Trophoblast cell (in vitro differentiated cells and primary cell): ENCODE measurements around the gene KCNQ4.
A peak's percentile ranks its signal among the peaks of the same experiment; 100 is the strongest.

Source experiments
- DNase-seq, 2 donors: peaks; one replicate each; pipeline ENCODE4 v3.0.0-alpha.2; 2016
- H2AFZ ChIP-seq: 2 replicates; pipeline ENCODE4 v1.6.1; 2013; ENCODE audit warnings: low read length, moderate library complexity, mild to moderate bottlenecking; ENCODE audit not compliant: insufficient read depth, poor library complexity
- H2AK5ac ChIP-seq: 2 replicates; pipeline ENCODE4 v1.6.1; 2013; ENCODE audit warnings: mild to moderate bottlenecking, low read length
- H2BK120ac ChIP-seq: 2 replicates; pipeline ENCODE4 v1.6.1; 2013; ENCODE audit warnings: low read length, mild to moderate bottlenecking, moderate library complexity; ENCODE audit not compliant: insufficient read depth, poor library complexity
- H2BK12ac ChIP-seq: 2 replicates; pipeline ENCODE4 v1.6.1; 2013; ENCODE audit warnings: mild to moderate bottlenecking, low read length, moderate library complexity
- H2BK5ac ChIP-seq: 2 replicates; pipeline ENCODE4 v1.6.1; 2013; ENCODE audit warnings: low read length, low read depth, moderate library complexity, mild to moderate bottlenecking; ENCODE audit not compliant: poor library complexity
- H3K14ac ChIP-seq: 2 replicates; pipeline ENCODE4 v1.6.1; 2013; ENCODE audit warnings: mild to moderate bottlenecking, low read length
- H3K18ac ChIP-seq: 2 replicates; pipeline ENCODE4 v1.6.1; 2013; ENCODE audit warnings: mild to moderate bottlenecking, low read length
- H3K23ac ChIP-seq: 2 replicates; pipeline ENCODE4 v1.6.1; 2013; ENCODE audit warnings: low read length
- H3K27ac ChIP-seq: 2 replicates; pipeline ENCODE4 v1.5.1; 2013; ENCODE audit warnings: low read depth, mild to moderate bottlenecking, inconsistent platforms, low read length, moderate library complexity
- H3K27me3 ChIP-seq: 2 replicates; pipeline ENCODE4 v1.6.1; 2013; ENCODE audit warnings: inconsistent platforms, mild to moderate bottlenecking, low read length, moderate library complexity; ENCODE audit not compliant: insufficient read depth
- H3K36me3 ChIP-seq, 2 experiments: 1 replicate in 1 of 2; 2 replicates in 1 of 2; pipeline ENCODE4 v1.6.1; 2013; ENCODE audit warnings: low read length in 2 of 2, mild to moderate bottlenecking in 2 of 2, moderate library complexity in 1 of 2; ENCODE audit not compliant: insufficient read depth in 2 of 2, control insufficient read depth in 1 of 2
- H3K4ac ChIP-seq: 2 replicates; pipeline ENCODE4 v1.6.1; 2013; ENCODE audit warnings: low read depth, mild to moderate bottlenecking, low read length, moderate library complexity
- H3K4me1 ChIP-seq, 2 experiments: 1 replicate in 1 of 2; 2 replicates in 1 of 2; pipeline ENCODE4 v1.6.1; 2013; ENCODE audit warnings: low read length in 2 of 2, mild to moderate bottlenecking in 2 of 2, moderate library complexity in 1 of 2; ENCODE audit not compliant: insufficient read depth in 2 of 2, control insufficient read depth in 1 of 2
- H3K4me2 ChIP-seq: 2 replicates; pipeline ENCODE4 v1.6.1; 2013; ENCODE audit warnings: inconsistent platforms, mild to moderate bottlenecking, low read length, moderate library complexity
- H3K4me3 ChIP-seq: 2 replicates; pipeline ENCODE4 v1.5.1; 2013; ENCODE audit warnings: mild to moderate bottlenecking, low read depth, low read length, inconsistent platforms
- H3K79me1 ChIP-seq: one replicate; pipeline ENCODE4 v1.6.1; 2013; ENCODE audit warnings: low read length
- H3K79me2 ChIP-seq: 2 replicates; pipeline ENCODE4 v1.6.1; 2013; ENCODE audit warnings: low read length, mild to moderate bottlenecking; ENCODE audit not compliant: control insufficient read depth, insufficient read depth, poor library complexity
- H3K9ac ChIP-seq: 2 replicates; pipeline ENCODE4 v1.6.1; 2013; ENCODE audit warnings: mild to moderate bottlenecking, low read length
- H3K9me3 ChIP-seq: 2 replicates; pipeline ENCODE4 v1.6.1; 2013; ENCODE audit warnings: low read depth, mild to moderate bottlenecking, control low read depth, inconsistent platforms, low read length; ENCODE audit not compliant: insufficient read depth
- H4K12ac ChIP-seq: 2 replicates; pipeline ENCODE4 v1.6.1; 2013; ENCODE audit warnings: low read depth, mild to moderate bottlenecking, low read length, moderate library complexity
- H4K8ac ChIP-seq: 2 replicates; pipeline ENCODE4 v1.6.1; 2013; ENCODE audit warnings: low read depth, mild to moderate bottlenecking, low read length, moderate library complexity
- H4K91ac ChIP-seq: one replicate; pipeline ENCODE4 v1.6.1; 2013; ENCODE audit warnings: low read depth, mild to moderate bottlenecking, low read length, moderate library complexity
- WGBS: extraction: QIAGEN DNeasy Blood & Tissue Kit; methylation state at CpG from one replicate; pipeline ENCODE4 v1.1.7; 2013; ENCODE audit warnings: missing lambda C conversion rate; ENCODE audit not compliant: insufficient read length, insufficient coverage; ENCODE audit errors: extremely low coverage; 5-methylcytosine and 5-hydroxymethylcytosine counted together

KCNQ4 gene

DNA sequence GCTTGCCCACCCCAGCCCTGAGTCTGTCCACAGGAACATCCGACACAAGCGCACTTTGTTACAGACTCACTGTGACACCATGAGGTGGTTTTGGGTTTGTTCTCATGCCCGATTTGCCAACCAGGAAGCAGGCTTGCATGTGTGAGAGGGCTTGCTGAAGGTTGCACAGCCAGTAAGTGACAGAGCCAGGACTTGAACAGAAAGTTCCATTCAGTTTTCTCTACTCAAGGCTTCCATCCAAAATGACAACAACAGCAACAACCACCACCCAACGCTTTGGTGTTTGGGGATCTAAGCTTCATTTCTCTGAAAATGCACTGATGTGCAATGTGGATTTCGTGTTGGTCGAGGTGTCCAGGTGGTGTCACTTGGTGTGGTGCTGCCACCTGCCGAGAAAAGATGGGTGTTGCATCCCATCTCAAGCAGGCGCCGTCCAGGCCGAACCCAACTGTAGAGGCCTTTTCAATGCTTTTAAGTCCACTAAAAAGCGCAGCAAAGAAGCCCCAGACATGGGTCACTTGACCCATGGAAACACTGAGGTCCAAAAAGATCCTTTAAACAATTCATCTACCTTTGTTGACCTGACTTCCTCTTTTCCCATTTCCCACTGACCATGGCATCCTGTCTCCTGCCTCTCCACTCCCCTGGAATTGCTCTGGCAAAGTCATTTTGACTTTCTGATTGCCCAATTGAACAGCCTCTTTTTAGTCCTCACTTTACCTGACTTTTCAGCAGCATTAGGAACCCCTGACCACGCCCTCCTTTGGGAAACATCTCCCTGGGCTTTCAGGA lies 66.4 kb downstream of the KCNQ4 start:
- Histone ChIP-seq H3K9me3 (no peaks in the 10 kb centered on the region), H3K4me1 (no peaks in the 10 kb centered on the region), H3K23ac (no peak overlapping the region), H2AK5ac (no peak overlapping the region), H3K27me3 (no peaks in the 10 kb centered on the region), H4K91ac (no peak overlapping the region), H3K27ac (no peak overlapping the region), H3K4ac (no peak overlapping the region), H2BK5ac (no peak overlapping the region), H3K79me1 (no peaks in the 10 kb centered on the region), H3K36me3 (no peaks in the 10 kb centered on the region), H3K4me3 (no peak overlapping the region), H3K9ac (no peak overlapping the region), H2BK120ac (no peak overlapping the region), H4K12ac (no peak overlapping the region), H2BK12ac (no peak overlapping the region), H3K14ac (no peak overlapping the region), H2AFZ (no peak overlapping the region), H4K8ac (no peak overlapping the region), H3K79me2 (no peaks in the 10 kb centered on the region), H3K18ac (no peak overlapping the region), H3K4me2 (no peak overlapping the region)
- WGBS: no CpG with 5 or more reads among the region's 12 CpGs
- peak; percentile 36 to 81 for DNase-seq

DNA sequence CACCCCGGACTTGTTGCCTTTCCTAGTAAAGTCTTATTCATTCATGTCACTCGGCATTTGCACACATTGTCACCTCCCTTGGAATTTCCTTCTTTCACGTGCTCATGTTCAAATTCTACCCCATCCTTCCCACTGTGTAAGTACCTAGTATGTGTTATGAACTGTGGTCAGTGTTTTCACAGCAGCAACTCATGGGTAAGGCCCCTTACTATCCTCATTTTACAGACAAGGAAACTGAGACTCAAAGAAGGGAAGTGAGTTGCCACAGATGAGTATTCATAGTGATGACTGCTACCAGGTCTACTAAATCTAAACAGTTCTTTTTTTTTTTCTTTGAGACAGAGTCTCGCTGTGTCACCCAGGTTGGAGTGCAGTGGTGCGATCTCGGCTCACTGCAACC lies 68.1 kb downstream of the KCNQ4 start:
- Histone ChIP-seq H4K91ac (no peak overlapping the region), H3K14ac (no peak overlapping the region), H3K4me2 (no peak overlapping the region), H3K4ac (no peak overlapping the region), H3K9ac (no peak overlapping the region), H2BK120ac (no peak overlapping the region), H4K8ac (no peak overlapping the region), H3K18ac (no peak overlapping the region), H2AK5ac (no peak overlapping the region), H2AFZ (no peak overlapping the region), H3K79me2 (no peaks in the 10 kb centered on the region), H3K36me3 (no peaks in the 10 kb centered on the region), H3K27me3 (no peaks in the 10 kb centered on the region), H3K4me3 (no peak overlapping the region), H3K4me1 (no peaks in the 10 kb centered on the region), H3K79me1 (no peaks in the 10 kb centered on the region), H3K9me3 (no peaks in the 10 kb centered on the region), H2BK5ac (no peak overlapping the region), H4K12ac (no peak overlapping the region), H3K23ac (no peak overlapping the region), H2BK12ac (no peak overlapping the region), H3K27ac (no peak overlapping the region)
- no CpG with 5 or more reads among the region's 6 CpGs for WGBS
- DNase-seq: no peak

DNA sequence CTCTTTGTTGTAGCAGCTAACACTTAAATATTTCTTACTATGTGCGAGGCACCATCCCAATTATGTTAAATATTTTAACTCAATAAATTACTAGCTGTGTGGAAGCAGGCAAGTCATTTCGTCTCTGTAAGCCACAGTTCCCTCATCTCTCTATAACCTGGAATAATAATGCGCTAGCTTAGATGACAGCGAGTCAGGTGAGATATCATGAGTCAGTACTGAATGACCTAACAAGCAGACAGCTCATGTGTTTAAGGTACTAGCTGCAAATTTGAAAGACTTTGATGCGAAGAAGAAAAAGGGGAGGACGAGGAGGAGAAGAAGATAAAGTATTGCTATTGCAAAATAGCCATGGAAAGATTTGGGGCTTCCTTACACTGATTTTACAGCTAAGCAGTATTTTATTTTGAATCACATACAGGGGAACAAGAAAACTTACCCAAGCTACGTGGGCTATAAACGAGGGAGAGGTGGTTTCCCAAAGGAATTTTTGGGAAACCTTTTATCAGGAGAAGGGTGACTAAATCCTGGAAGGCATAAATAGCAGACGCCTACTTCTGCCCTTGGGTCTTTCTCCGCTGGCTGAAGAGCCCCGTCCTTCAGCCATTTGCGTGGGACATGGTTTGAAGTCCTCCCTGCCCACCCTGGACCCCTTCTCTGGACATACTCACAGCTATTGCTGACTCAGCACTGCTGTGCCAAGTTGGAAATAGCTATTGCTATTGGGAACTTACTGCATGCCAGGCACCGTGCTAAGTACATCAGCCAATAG lies 69.7 kb downstream of the KCNQ4 start:
- Histone ChIP-seq H3K4me2 (no peak overlapping the region), H4K91ac (no peak overlapping the region), H3K4me1 (no peaks in the 10 kb centered on the region), H2BK12ac (no peak overlapping the region), H2AFZ (no peak overlapping the region), H3K14ac (no peak overlapping the region), H3K9ac (no peak overlapping the region), H3K79me2 (no peaks in the 10 kb centered on the region), H3K27ac (no peak overlapping the region), H3K4ac (no peak overlapping the region), H3K27me3 (no peaks in the 10 kb centered on the region), H3K4me3 (no peak overlapping the region), H2BK120ac (no peak overlapping the region), H3K36me3 (no peaks in the 10 kb centered on the region), H3K18ac (no peak overlapping the region), H2BK5ac (no peak overlapping the region), H4K8ac (no peak overlapping the region), H3K9me3 (no peaks in the 10 kb centered on the region), H3K79me1 (no peaks in the 10 kb centered on the region), H4K12ac (no peak overlapping the region), H3K23ac (no peak overlapping the region), H2AK5ac (no peak overlapping the region)
- DNase-seq: no peak
- WGBS: no CpG with 5 or more reads among the region's 13 CpGs

DNA sequence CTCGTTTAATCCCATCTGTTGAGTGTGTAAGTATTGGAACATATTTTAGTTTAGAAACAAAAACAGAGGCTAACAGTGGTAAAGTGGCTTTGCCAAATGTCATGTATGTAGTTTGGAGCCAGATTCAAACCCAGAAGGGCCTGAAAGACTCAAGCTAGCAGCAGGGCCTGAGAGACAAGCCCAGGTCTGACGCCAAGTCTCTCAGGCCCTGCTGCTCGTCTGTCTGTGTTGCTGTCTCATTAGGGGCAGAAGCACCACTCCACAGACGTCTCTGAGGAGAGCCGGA lies 70.2 kb downstream of the KCNQ4 start:
- H3K4me1 ChIP-seq: no peaks in the 10 kb centered on the region
- H3K9me3 ChIP-seq: no peaks in the 10 kb centered on the region
- no peak overlapping the region for H2BK5ac ChIP-seq
- no CpG with 5 or more reads among the region's 5 CpGs for WGBS
- no peak overlapping the region for H3K4me3 ChIP-seq
- H3K79me1 ChIP-seq: no peaks in the 10 kb centered on the region
- H3K4me2 ChIP-seq: no peak overlapping the region
- no peak overlapping the region for H3K14ac ChIP-seq
- no peak overlapping the region for H3K4ac ChIP-seq
- no peak overlapping the region for H4K91ac ChIP-seq
- no peak overlapping the region for H2BK120ac ChIP-seq
- no peak overlapping the region for H2BK12ac ChIP-seq
- no peaks in the 10 kb centered on the region for H3K27me3 ChIP-seq
- no peak overlapping the region for H3K9ac ChIP-seq
- no peak for DNase-seq
- H4K12ac ChIP-seq: no peak overlapping the region
- no peak overlapping the region for H3K18ac ChIP-seq
- no peak overlapping the region for H3K23ac ChIP-seq
- H4K8ac ChIP-seq: no peak overlapping the region
- H3K79me2 ChIP-seq: no peaks in the 10 kb centered on the region
- no peak overlapping the region for H3K27ac ChIP-seq
- H2AFZ ChIP-seq: no peak overlapping the region
- H3K36me3 ChIP-seq: no peaks in the 10 kb centered on the region
- no peak overlapping the region for H2AK5ac ChIP-seq
